GM19328 (cell line): ENCODE data around the gene KIF13A.
"Not testable (repeated sequence)": the region's sequence is repeated elsewhere in the genome, so short reads cannot be mapped to it uniquely, and the experiment has no call there.

Experiments
- ATAC-seq: cut with Tn5 transposase; IDR thresholded peaks from one replicate; pipeline ENCODE4 v1.9.1; 2021; ENCODE audit warnings: mild to moderate bottlenecking, moderate library complexity; ENCODE audit not compliant: unreplicated experiment

KIF13A gene

DNA sequence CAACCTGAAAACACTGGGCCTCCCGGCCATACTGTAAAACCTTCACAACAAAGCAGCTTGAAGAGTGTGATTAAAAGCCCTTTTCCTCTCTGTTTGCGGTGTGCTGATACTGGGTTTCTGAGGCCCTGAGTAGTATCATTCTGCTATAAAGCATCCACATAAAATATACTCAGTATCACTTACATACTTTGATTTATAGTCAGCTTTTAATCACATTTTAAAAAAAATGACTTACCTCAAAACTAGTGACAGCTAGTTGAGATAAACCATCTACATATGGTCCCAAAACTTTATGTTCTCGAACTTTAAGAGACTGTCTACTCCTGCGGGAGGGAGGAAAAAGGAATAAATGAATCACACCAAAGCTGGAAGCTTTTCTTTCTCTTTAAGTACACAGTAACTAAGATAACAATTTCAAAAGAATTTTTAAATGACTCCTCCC lies 135.7 kb downstream of the KIF13A start:
- no peak for ATAC-seq

DNA sequence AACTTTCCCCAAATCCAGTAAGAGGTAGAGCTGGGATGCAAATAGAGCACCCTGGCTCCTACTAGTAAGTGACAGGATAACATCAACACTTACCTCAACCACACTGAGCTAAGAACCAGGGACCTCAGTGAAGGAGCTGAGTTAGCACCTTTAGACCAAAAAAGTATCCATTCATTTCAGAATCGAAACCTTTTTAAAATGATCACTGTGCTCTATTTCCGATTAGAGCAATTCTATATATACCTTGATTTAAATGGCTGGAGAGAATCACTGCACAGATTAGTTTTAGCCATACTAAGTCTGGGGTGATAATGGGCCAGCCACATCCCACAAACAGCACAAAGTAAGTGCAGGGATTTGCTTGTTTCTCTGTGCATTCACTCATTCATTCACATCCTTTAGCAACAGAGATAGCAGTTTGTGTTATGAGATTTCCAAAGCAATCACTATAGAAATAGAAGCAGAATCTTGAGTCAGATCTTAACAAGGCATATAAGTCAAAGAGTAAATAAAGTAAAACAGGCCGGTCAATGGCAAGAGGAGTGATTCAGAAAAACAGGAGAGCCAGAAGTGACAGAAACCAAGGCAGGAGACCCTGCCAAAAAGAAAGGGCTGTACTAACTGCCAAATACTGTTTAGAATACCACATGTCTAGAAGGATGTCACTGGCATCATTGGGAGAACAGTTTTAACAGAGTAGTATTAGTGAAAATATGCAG lies 136.3 kb downstream of the KIF13A start:
- no peak for ATAC-seq

DNA sequence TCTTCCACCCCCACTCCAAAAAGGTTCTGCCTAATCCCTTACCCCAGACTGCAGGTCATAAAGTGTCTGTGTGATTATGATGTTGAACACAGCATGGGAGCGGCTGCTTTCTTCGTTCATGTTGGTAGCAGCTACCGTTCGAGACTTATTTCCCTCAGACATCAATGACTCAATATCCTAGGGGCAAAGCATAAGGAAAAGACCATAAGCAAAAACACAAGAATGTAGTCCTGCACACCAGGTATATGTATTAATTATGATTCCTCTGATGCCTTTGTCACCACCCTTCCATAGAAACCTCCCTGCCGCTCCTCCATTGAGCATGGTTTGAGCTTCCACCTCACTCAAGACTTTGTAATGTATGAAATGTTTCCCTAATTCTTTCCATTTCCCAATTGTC lies 137.2 kb downstream of the KIF13A start:
- no peak for ATAC-seq

DNA sequence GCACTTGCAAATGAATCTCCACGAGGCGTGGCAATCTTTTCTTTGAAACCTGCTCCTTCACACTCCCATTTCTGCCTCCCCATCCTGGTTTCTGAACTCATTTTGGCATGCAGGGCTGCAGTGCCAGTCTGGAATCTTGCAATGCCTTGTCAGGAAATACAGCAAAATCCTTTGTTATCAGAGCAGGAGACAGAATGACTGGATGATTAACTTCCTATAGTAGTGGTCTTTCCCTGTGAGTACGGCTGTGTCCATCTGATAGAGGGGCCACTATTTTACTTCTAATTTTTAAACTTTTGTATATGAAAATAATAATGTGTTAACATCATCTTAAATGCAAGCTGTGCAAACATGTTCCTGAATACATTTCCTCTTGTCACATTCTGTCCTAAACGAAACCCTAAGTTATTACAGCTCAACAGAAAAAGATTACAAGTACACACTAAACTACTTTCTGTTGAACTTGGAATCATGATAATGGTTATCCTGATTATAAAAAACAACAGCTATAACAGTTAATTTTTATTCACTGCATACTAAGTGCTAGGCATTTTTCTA lies 140.2 kb downstream of the KIF13A start:
- no peak for ATAC-seq

DNA sequence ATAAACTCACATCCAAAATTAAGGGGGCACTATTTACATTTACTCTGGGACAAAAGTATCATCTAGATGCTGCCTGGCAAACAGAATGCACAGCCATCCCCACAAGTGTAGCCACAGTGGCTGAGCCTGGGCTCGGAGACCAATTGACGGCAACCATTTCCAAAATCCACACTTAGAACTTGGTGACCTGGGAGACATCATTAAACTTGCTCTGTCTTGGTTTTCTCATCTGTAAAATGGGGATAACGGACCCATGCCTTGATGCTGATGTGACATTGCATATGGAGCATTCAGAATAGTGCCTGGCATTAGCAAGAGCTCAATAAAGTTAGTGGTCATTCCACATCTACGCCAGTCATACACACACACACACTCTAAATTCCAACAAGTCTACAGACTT lies 140.7 kb downstream of the KIF13A start:
- ATAC-seq = no peak

DNA sequence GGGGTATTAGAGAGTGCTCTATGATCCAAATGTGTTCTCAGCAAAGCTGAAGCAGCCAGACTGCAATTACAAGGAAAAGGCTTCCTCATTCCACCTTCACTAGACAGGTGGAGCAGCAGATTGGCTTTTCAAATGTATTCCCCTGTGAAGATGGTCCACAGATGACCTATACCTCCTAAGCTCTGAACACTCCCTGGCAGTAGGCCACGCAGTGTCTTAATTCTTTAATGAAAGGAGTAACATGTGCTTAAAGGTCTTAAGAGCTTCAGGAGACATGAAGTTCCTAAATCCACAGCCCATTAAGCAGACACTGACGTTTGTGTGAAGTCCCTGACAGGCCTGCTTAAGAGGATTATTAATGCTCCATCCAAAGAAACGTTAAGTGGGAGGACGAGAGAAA lies 141.8 kb downstream of the KIF13A start:
- ATAC-seq = no peak

DNA sequence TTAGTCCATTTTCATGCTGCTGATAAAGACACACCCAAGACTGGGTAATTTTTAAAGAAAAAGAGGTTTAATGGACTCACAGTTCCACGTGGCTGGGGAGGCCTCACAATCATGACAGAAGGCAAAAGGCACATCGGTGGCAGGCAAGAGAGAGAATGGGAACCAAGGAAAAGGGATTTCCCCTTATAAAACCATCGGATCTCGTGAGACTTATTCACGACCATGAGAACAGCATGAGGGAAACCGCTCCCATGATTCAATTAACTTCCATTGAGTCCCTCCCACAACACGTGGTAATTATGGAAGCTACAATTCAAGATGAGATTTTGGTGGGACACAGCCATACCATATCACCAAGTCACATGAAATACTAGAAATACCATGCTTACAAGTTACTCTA lies 142.5 kb downstream of the KIF13A start:
- ATAC-seq = not testable (repeated sequence)

DNA sequence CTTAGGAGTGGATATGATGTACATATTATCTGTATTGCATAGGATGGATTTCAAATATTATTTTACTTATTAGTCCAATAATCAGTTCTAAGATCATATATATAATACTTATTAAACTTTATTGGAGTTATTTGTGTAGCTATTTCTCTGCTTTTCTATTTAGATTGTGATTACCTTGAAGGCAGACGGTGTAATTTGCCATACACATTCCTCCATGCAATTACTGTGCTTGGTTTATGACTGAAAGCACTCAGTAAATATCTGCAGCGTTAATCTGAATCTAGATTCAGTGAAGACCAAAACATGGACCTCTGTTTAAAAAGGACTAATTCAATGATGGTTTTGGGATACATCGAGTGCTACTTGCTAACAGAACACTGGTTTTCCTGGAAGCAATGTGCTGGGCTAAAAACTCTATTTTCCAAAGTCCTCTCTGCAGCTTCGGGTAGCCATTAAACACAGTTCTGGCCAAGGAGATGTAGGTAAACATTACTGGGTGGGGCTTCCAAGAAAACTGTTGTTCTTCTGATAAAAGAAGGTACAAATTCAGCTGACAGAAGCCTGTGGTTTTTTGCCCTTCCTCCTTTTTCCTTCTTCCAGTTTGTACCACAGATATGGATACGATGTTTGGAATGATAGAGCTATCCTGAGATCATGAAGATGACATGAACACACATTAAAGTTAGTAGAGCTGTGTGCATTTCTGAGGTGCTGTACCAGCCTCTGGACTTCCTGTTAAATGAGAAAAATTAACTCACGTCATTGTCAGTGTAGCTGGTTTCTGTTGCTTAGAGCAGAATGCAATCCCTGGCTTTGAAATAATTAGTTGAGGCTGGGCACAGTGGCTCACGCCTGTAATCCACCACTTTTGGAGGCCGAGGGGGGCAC lies 144.3 kb downstream of the KIF13A start:
- ATAC-seq = no peak

DNA sequence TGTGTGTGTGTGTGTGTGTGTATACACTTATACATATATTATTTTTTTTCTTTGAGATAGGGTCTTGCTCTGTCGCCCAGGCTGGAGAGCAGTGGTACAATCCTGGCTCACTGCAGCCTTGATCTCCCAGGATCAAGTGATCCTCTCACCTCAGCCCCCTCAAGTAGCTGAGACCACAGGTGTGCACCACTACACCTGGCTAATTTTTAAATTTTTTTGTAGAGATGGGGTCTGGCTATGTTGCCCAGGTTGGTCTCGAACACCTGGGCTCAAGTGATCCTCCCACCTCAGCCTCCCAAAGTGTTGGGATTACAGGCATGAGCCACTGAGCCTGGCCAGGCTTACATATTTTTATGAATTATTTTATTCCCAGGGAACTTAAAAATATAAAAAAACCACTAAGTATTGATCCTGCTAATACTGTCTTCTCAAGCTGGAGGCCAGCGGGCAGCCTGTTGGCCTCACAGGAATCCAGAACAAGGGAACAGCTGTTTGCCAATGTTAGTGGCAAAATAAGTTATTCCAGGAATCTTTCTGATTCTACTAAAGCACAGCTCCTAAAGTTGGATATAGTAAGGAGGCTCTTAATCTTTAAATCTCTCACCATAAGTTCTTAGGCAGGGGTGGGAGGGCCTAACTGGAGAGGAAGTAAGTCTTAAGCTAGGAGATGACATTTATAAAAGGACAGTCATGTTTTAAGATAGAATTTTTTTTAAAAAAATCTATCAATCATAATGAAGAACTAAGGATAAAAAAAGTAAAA lies 145.2 kb downstream of the KIF13A start:
- ATAC-seq = no peak

DNA sequence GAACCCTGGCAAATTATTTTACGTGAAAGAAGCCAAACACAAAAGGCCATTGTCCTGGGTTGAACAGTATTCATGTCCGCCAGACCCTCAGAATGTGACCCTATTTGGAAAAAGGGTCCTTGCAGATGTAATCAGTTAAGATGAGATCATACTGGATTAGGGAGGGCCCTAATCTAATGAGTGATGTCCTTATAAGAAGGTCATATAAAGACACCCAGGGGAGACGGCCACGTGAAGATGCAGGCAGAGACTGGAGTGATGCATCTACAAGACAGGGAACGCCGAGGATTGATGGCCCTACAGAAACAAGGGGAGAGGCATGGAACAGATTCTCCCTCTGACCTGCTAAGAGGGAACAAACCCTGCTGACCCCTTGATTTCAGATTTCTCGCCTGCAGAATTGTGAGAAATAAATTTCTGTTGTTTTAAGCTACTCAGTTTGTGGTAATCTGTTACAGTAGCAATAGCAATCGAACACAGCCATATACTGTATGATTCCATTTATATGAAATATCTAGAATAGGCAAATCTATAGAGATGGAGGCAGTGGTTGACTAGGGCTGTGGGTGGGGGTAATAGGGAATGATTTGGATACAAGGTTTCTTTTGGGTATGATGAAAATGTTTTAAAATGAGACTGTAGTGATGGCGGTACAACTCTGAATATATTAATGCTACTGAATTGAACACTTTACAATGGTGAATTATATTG lies 147.8 kb downstream of the KIF13A start:
- ATAC-seq = no peak

DNA sequence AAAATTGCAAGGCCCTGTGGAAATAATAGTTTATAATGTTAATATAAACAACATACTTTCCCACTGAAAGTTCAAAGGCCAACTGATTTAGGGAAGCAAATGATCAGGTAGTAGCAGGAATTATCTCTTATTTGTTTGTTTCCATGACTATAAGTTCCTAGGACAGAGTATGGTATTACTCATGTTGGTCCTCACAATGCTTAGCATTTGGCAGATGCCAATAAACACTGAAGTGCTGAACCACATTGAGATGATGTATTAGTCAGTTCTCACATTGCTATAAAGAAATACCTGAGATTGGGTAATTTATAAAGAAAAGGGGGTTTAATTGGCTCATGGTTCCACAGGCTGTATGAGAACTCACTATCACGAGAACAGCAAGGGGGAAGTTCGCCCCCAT lies 151.1 kb downstream of the KIF13A start:
- no peak for ATAC-seq

DNA sequence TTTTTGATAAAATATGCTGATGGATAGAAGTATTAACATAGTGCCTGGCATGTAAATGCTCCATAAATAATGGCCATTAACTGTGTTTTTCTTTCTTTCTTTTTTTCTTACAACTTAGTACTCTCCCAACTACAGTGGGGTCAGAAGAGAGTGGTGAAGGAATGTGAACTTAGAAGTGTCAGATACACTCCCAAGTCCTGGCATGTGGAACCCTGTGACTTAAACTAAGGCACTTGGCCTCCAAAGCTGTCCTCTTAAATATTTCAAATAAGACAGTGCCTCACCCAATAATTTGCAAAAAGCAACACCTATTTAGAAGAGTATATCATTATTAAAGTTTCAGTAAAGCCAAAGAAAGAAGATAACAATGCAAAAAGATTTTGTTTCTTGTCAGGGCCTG lies 151.7 kb downstream of the KIF13A start:
- ATAC-seq = no peak

DNA sequence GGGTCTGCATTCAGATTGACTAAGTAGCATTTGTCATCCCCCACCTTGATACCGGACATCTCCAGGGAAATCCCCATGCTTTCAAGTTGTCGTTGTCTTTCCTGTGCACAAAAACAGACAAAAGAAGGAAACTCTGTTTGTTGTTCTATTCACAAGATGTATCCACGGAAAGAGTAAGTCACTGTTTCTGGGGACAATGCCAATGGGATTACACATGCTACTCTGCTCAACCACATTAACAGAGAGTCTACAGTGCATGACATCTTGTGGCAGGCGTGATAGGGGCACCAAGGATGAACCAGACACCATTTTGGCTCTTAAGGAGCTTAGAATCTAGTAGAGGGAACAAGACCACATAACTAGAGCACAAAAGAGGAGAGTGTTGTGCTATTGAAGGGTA lies 156.3 kb downstream of the KIF13A start:
- ATAC-seq = no peak

DNA sequence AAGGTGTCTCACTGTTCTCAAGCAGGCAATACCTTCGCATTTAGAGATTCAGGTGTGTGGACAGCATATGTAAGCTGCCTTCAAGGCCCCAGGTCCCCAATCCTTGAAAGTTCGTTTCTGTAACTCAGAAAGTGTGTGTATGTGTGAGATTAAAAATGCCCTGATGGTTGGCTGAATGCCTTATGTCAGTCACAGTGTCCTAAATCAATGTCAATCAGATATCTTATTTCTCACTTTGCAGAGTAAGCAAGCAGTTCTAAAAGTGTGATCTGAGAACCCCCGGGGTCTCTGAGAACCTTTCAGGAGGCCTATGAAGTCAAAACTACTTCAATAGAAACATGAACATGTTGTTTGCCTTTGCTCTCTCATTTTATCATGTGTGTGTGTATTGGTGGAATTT lies 157.5 kb downstream of the KIF13A start:
- ATAC-seq = no peak

DNA sequence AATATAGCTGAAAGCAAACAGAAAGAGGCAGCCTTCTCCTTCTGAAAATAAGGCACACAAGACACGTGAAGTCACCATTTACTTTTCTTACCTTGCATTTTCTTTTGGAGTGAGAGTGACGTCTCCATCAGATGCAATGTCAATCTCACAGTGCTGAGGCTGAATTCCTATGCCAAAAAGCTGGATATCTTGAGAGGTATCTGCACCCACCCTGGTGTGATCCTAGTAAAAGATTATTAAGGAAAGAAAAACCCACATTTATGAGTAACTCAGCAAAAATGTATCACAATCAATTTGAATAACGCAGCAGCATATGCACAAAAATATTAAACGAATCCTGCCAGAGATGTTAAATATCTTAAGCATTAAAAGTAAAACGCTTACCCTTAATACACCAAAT lies 159.3 kb downstream of the KIF13A start:
- ATAC-seq = no peak

DNA sequence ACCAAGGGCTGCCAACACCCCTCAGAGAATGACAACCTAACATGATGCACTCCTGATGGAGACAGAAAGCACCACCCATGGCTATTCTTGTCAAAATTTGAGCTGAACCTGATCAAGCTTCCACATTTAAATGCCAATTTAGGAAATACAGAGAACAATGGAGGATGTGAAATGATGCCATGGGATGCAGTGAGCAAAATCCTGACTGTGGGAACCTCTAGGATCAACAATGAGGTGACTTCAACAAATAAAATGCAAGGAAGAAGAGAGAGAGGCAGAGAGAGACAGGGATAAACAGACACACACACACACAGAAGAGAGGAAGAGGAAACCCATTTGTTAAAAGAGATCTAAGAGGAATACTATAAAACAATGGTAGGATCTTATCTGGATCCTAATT lies 161.1 kb downstream of the KIF13A start:
- ATAC-seq = no peak

DNA sequence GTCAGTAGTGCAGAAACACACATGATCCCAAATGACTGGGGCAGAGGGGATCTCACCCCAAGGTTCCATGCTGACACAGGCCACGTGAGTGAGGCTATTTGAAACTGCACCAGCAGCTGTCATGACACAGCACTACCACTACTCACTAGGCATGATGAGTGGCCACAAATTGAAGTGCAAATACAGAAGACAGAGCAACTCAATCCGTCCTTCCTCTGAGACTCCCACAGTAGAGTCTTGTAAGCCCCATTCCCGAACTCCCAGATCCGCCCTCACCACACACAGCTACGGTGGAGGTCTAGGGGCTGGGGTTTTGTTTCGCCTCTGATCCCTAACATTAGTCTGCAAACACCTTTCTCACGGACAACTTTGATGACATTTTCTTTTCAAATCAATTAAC lies 167.4 kb downstream of the KIF13A start:
- ATAC-seq = no peak

DNA sequence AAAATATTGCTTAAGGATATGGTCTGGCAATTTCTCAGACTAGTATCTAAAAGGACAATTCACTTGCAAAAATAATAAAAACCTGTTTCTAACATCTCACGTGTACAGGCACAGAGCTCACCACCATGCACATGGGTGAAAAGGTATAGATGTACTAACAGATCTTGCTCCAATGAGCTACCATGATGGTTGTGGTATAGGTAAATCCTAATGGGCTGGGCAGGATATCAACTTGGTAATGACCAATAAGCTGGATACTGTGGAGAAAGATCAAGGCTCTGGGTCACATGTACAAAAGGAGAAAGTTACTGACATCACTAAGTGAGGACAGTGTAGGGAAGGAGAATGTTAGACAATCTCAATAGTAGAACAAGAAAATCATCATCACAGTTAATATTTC lies 169.7 kb downstream of the KIF13A start:
- no peak for ATAC-seq

DNA sequence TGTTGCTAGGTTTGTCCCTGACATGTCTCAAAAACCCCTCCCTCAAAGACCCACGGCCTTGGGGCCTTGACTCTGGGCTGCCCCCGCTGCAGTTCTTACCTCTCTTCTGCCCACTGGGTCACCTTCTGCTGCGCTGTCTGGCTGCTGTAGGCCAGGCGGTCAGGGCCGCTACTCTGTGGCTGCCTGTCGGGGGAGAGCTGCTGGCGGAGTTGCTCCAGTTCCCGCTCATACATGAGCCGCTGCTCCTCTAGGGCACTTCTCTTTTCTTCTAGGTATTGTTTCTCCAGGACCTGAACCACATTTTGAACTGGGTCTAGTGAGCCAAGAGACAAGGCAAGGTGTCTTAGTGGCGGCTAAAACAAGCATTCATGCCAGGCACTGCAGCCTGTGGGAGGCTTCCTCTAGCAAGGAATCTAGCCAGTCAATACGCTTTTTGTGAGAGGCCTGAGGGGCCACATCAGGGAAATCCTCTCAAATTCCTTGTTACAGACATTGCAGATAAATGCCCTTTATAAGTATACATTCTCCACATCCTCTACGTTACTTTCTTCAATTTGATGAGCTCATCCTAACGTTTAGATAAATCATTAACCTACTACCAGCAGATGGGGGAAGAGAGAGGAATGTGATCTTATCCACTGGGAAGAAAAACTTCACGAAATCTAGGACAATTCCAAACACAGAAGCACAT lies 170.4 kb downstream of the KIF13A start:
- no peak for ATAC-seq

DNA sequence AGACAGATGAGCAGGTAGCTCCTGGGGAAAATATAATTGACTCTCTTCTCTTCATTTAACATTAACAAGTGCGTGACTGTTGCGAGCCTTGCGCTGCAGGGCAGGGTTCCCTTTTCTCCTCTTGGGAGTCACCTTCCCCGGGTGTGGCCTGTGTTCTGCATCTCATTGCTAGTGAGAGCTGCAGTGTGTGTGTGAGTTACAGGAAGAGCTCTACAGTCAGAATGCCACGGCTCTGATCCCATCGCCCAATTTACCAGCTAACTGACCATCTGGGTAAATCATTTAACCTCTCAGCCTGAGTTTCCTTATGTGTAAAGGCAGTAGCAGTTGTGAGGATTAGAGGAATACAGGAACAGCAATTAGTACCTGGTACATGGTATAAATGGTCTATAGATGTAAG lies 173.9 kb downstream of the KIF13A start:
- ATAC-seq = no peak
